NCI-H345 (cell line): ENCODE measurements around the gene GLT8D1.
"Not testable (repeated sequence)": the region's sequence is repeated elsewhere in the genome, so short reads cannot be mapped to it uniquely, and the experiment has no call there.

Experiments used
- DNase-seq: peaks from one replicate; lab custom pipeline; 2025; lab: John Stamatoyannopoulos, UW

Gene GLT8D1

DNA sequence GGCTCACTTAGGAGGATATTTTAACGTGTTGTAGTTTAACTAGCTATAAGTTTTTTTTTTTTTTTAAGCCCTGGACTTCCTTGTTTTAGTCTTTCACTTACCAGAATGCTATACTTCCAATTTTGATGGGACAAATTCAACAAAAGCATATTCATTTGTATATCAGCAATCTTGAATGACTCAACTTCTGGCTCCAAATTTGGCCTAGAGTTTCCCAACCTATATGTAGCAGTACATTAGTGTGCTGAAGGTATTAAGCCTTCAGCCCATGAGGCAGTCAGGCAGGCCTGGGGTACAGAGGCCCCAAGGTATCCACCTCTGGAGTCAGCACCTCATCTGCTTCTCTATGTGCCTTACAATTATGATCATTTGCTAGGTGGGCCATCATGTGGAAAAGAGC, 25.8 kb downstream of the GLT8D1 start:
- no peak for DNase-seq

DNA sequence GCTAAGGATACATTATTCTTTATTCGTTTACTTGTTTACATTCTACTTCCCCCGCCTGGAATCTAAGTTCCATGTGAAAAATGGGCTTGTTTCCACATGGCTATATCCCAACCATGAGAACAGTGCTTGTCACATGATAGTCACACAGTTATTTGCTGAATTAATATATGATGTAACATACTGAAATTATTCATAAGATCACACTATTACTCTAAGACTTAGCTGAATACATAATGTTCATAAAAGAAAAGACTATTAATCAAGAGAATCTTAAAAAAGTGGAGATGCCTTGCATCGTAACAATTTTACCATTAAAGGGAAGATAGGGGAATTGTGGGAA, 26.4 kb downstream of the GLT8D1 start:
- no peak for DNase-seq

DNA sequence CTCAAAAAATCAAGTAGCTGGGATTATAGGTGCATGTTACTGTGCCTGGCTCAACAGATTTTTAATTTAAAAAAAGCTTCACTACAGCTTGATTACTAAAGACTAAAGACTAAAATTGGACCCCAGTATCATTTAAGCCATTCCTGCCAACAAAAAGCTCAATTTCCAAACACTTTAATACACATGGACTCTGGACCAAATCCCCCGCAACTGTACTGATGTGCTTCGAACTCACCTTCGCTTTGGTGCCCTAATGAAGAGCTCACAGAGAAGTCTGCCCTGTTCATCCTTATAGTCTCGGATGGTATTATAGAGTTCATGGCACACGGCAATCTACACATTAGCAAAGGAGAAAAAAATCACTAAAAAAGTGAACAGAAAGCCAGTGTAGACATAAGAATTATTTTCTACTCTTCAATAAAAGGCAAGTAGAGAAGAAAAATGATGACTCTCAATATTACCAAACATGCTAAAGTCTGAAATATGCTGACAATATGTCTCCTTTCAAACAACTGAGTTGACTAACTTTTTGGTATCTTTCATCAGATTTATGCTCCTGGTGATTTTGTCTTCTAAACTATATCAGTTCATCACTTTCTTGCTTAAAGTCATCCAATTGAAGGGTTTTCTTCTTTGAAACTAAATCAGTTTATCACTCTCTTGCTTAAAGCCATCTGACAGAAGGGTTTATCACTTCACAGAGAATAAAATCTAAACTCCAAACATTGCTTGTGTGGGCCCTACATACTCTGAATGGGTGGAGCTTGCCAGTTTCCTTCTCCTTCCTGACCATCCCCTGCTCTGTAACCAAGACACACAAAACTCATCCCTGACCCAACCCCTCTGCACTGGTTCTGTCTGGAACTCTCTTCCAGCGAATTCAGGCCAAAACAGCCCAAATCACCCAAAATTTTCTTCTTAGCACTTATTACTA, 27.1 kb downstream of the GLT8D1 start:
- DNase-seq = no peak

DNA sequence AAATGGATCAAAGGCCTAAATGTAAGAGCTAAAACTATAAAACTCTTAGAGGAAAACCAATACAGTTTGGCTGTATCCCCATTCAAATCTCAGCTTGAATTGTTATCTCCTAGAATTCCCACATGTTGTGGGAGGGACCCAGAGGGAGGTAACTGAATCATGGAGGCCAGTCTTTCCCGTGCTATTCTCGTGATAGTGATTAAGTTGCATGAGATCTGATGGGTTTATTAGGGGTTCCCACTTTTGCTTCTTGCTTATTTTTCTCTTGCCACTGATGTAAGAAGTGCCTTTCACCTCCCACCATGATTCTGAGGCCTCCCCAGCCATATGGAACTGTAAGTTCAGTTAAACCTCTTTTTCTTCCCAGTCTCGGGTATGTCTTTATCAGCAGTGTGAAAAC, 29.4 kb downstream of the GLT8D1 start:
- DNase-seq = not testable (repeated sequence)

DNA sequence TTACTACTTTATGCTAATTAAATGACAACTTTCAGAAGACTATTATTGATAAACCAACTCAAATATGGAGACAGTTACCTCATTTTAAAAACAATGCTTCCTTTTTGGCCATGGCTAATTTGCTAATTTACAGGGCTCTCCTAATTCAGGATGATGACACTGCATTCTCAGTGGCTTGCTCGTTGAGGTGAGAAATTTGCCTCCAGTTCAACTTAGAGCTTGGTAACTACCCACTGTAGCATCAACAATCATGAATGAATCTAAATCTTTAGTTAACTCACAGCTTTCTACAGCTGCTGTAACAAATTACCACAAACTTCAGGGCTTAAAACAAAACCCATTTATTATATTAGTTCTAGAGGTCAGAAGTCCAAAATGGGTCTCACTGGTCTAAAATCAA, 33.9 kb downstream of the GLT8D1 start:
- no peak for DNase-seq

DNA sequence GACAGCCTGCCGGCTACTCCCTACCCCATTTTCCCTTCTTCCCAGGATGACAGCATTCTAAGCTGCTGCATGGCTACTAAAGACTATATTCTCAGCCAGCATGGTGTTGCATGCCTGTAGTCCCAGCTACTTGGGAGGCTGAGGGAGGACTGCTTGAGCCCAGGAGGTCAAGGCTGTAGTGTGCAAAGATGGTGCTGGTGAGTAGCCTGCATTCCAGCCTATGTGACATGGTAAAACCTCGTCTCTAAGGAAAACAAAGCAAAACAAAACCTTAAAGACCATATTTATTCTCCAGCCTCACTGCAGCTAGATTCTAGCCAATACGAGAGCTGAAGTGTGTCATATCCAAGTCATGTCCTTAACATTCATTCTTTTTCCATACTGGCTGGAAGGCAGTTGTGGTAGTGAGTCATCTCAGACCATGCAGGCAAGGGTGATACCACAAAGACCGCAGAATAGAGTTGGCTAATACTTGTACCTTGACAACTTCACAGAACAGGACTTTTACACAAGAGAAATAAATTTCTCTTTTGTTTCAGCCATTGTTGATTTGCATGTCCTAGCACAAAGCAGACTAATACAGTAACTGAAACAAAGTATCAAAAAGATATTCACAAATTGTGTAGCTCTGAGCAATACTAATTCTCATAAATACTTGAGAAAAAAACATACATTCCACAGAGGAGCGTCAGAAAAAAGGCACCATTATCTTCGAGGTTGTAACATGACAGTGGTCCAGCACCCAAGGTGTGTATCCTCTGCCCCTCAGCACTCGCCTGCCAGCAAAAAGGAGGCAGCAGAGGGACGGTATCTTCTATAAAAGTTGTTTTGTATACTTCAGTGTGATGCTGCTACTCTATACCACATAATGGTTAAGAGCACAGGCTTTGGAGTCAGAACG, 34.7 kb downstream of the GLT8D1 start:
- no peak for DNase-seq

DNA sequence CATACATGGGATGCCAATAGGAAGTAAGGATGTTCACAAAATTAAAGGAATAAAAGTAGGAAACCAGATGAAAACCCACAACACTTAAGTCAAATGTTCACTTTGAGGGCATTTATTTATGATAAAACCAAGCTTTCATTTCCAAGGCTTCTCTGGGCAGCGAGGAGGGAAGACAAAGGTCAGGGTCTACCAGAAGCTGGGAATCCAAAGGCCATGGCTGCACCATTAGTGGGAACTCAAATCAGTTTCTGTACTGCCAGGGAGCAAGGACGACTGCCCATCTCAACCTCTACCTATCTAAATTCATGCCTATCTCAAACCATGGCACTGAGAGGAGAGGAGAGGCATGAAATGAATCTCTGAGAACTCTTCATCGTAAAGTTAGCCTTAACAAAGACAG, 42.5 kb downstream of the GLT8D1 start:
- DNase-seq = no peak

DNA sequence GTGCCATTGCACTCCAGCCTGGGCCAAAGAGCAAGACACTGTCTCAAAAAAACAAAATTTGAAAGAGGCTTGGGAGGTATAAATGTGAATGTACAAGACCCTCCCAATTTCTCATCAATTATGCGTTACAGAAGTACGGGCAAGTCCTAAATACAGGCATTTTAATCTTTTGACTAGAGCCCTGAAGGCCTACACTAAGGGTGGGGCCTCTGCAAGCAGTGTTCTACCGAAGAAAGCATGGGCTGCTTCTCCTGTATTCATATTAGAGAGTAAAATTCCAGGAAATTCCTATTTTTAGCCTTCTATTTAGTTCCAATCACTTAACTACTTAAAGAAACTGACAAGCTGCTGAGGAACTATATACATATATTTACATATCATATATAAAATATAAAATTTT, 45.5 kb downstream of the GLT8D1 start:
- no peak for DNase-seq

DNA sequence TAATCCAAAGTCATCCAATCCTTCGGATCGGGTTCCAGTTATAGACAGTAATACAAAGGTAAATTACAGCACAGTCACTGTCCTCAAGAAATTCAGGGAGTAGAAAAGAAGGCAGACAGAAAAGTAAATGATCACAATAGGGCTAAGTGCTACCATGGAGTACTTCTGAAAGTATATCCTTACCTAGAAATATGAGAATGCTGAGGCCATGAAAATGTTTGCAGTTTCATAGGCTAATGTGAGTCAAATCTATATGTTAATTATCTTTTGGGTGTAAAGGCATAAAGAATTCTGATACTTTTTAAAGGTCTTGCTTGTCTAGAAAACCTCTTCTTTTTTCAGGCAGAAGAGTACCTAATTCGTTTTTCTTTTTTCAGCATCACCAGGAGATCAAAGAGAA, 49.7 kb downstream of the GLT8D1 start:
- DNase-seq = no peak

DNA sequence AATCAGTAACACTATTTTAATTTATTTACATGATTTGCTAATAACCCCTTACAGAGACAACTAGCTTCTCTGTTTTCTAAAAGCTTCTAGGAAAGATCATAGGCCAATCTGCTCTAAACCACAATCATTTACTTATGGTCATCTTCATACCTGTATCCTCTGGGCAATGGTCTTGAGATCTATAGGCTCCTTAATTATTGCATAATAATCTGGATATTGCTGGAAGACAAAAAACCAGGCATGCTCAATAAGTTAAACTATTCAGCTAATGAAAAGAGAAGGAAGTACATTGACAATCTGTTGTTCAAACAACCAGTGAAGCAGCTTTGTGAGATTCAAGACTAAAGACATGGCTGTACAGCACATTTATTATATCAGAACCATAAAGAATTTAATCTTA, 54.0 kb downstream of the GLT8D1 start:
- no peak for DNase-seq

DNA sequence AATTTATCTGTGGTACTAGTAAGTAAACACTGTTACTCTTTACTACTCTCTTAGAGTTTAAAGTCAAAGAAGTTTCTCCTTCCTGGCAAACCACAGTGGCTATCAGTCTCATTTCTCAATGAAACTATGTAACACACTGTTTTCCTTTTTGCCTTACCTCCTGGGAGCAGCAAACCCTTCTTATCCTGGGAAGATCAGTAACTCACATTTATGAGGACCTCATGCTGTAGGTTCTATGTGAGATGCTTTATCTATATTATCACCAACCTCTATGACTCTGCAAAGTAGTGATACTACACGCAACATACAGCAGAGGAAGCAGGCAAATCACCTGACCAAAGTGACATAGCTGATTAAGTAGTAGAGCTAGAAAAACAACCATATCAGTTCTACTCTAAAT, 55.2 kb downstream of the GLT8D1 start:
- DNase-seq = no peak

DNA sequence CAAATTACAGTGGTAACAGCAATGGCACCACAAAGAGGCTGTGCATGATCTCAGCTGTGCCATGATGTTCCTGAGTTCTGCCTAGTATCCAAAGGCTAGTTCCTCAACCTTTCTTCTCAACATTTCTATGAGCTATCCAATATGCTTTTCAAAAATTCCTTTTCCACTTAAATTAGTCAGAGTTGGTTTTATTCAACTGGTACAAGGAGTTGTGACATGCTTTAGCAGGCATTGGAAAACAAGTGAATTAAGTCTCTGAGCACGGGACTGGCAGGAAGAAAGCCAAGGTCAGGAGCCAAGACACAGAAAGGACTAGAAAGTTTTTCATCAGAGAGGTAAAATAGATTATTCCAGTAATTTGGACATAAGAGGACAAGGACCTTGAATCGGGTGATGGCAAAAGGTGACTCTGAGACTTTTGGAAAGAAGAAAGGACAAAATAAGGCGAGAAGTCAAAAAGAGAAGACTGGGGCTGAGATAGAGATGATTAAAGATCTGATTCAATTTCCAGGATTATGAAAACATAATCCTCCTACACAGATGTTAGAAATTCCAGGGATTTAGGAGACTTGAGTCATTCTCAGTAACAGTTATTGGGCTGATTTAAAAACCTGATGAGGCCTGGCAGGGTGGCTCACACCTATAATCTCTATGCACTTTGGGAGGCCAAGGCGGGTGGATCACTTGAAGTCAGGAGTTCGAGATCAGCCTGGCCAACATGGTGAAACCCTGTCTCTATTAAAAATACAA, 56.0 kb downstream of the GLT8D1 start:
- no peak for DNase-seq

DNA sequence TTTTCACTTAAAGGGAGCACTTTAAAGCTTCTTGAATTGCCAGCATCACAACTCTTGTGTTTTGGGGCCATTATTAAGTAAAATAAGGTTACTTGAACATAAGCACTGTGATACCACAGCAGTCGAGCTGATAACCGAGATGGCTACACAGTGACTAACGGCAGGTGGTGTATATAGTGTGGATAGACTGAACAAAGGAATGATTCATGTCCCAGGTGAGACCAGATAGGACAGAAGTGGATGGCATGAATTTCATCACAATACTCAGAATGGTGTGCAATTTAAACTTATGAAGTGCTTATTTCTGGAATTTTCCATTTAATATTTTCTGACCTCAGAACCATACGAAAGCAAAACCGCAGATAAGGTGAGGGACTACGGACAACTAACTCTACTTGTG, 60.0 kb downstream of the GLT8D1 start:
- no peak for DNase-seq
